ENCODE results near the gene JAZF1.

JAZF1 gene

DNA sequence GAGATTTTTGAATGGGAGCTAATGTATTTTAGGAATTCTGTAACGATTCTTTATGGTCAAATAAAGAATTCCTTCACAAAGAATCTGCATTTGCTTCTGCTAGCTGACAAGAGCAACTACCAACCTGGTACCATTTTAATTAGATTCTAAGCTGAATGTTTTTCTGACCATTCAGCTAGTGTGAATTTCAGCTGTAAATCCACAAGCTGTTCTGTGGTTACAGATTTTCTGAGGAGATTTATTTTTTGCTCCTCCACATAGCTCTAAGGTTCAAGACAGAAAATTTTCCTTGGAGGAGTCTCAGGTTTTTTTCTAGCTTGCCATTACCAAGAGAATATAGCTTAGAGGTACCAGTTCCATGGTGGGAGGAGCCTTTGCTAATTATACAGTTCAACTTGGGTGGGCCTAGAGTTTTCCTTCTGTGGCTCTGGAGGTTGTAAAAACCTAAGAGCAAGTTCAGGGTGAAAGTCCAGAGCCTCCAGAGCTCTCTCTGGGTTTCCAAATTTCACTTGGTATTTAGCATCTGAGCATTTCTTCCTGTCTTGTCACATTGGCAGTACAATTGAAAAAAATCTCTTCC is 120.1 kb downstream of the JAZF1 start:
- H3K4me3 ChIP-seq (replicated peaks; ENCODE audit: low read depth, low read length), result no peak overlapping the region
- no peak for DNase-seq (ENCODE audit: low read depth)
- TF ChIP-seq, protein P1, sequence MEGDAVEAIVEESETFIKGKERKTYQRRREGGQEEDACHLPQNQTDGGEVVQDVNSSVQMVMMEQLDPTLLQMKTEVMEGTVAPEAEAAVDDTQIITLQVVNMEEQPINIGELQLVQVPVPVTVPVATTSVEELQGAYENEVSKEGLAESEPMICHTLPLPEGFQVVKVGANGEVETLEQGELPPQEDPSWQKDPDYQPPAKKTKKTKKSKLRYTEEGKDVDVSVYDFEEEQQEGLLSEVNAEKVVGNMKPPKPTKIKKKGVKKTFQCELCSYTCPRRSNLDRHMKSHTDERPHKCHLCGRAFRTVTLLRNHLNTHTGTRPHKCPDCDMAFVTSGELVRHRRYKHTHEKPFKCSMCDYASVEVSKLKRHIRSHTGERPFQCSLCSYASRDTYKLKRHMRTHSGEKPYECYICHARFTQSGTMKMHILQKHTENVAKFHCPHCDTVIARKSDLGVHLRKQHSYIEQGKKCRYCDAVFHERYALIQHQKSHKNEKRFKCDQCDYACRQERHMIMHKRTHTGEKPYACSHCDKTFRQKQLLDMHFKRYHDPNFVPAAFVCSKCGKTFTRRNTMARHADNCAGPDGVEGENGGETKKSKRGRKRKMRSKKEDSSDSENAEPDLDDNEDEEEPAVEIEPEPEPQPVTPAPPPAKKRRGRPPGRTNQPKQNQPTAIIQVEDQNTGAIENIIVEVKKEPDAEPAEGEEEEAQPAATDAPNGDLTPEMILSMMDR (IDR thresholded peaks at IDR 0.05; ENCODE audit: low read length, missing control alignments), result no peak

GRCh38 chr7:28055161-28055544 is 125.4 kb downstream of the JAZF1 start:
- TF ChIP-seq, protein P1 (IDR thresholded peaks at IDR 0.05; ENCODE audit: low read length, missing control alignments), result no peak
- H3K4me3 ChIP-seq (replicated peaks; ENCODE audit: low read depth, low read length), result no peak overlapping the region
- DNase-seq (ENCODE audit: low read depth), result no peak

DNA sequence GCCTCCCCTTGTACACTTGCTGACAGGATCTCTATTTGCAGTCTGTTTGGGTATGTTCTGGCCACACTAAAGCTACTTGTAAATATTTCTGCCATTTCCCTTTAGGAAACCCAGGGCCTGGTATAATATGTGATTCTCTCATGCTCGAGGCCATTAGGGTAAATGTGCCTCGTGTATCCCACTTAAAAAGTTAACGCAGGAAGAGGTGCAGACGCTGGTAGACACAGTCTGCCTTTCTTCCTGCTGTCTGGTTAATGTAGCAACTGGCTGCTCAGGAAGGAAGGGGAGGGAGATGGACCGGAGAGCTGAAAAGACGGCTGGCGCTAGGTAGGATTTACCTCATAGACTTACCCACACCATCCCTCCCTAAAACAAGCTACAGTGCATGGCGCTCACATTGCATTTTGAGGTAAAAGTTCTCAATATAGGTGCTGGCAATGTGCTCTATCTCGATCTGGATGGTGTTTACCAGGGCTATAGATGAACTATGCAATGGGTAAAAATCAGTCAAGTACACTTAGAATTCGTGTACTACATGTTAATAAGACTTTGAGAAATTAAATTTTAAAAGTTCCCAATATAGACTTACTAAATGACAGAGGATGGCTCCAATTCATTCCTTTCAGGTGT is 125.9 kb downstream of the JAZF1 start:
- TF ChIP-seq, protein P1 (IDR thresholded peaks at IDR 0.05; ENCODE audit: low read length, missing control alignments), result no peak
- H3K4me3 ChIP-seq (replicated peaks; ENCODE audit: low read depth, low read length), result no peak overlapping the region
- DNase-seq (ENCODE audit: low read depth), result no peak

GRCh38 chr7:28052933-28053332 is 127.7 kb downstream of the JAZF1 start:
- DNase-seq (ENCODE audit: low read depth), result peak; percentile 38

GRCh38 chr7:28048694-28049093 is 131.9 kb downstream of the JAZF1 start:
- no peak overlapping the region for H3K4me3 ChIP-seq (replicated peaks; ENCODE audit: low read depth, low read length)
- no peak for DNase-seq (ENCODE audit: low read depth)
- TF ChIP-seq, protein P1 (IDR thresholded peaks at IDR 0.05; ENCODE audit: low read length, missing control alignments), result no peak

More at GRCh38 chr7:28052933-28053332, 127.7 kb downstream of the JAZF1 start:
- TF ChIP-seq, protein P1 (IDR thresholded peaks at IDR 0.05; ENCODE audit: low read length, missing control alignments), result no peak
- no peak overlapping the region for H3K4me3 ChIP-seq (replicated peaks; ENCODE audit: low read depth, low read length)

DNA sequence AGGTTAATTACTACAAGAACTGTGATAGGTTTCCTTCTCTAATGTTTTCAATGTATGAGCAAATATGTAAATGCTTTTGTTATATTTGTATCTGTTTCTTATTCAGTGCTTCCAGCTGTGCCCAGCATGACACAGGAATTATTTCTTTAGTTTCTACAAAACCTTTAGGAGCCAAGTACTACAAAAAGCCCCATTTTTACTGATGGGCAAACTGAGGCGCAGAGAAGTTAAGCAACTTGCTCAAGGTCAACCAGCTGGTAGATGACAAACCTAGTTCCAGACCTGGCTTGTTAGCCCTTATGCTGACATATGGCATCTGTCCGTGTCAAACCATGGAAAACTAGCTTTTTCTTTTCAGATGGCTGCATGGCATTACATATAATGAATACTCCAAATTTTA is 134.6 kb downstream of the JAZF1 start:
- DNase-seq (ENCODE audit: low read depth), result no peak
- TF ChIP-seq, protein P1 (IDR thresholded peaks at IDR 0.05; ENCODE audit: low read length, missing control alignments), result no peak
- no peak overlapping the region for H3K4me3 ChIP-seq (replicated peaks; ENCODE audit: low read depth, low read length)

DNA sequence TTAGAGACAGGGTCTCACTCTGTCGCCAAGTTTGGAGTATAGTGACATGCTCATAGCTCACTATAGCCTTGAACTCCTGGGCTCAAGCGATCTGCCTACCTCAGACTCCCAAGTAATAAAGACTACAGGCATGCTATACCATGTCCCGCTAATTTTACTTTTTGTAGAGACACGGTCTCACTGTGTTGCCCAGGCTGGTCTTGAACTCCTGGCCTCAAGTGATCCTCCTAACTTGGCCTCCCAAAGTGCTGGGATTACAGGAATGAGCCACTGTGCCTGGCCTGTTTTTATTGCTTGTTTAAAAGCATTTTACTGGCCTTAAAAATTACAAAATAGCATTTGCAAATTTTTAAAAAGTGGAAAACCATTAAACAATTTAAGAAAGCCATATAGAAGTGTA is 135.0 kb downstream of the JAZF1 start:
- DNase-seq (ENCODE audit: low read depth), result no peak
- no peak overlapping the region for H3K4me3 ChIP-seq (replicated peaks; ENCODE audit: low read depth, low read length)
- TF ChIP-seq, protein P1 (IDR thresholded peaks at IDR 0.05; ENCODE audit: low read length, missing control alignments), result no peak
